GM18511 (cell line): ENCODE results near the gene TES.
"Not testable (repeated sequence)": the region's sequence is repeated elsewhere in the genome, so short reads cannot be mapped to it uniquely, and the experiment has no call there.

Experiments used
- ATAC-seq: cut with Tn5 transposase; IDR thresholded peaks from one replicate; pipeline ENCODE4 v1.9.1; 2021; ENCODE audit warnings: mild to moderate bottlenecking, moderate library complexity; ENCODE audit not compliant: unreplicated experiment

TES gene

DNA sequence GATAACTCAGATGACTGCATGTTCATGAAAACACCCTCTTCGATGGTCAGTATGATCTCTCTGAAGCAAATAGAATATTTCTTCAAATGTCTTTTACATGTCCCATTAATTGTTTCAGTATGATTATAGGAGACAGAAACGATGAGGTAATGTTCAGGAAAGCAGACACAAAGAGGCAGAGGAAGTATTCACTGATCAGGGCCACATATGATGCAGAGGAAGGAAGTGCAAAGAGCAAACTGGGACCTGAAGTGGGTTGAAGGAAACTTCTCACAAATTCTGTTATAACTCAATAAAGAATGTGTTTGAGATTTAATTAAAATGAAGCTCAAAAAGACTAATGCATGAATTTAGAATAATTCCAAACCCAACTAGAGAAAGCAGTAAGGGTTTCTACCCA, 70.5 kb downstream of the TES start:
- ATAC-seq: no peak

DNA sequence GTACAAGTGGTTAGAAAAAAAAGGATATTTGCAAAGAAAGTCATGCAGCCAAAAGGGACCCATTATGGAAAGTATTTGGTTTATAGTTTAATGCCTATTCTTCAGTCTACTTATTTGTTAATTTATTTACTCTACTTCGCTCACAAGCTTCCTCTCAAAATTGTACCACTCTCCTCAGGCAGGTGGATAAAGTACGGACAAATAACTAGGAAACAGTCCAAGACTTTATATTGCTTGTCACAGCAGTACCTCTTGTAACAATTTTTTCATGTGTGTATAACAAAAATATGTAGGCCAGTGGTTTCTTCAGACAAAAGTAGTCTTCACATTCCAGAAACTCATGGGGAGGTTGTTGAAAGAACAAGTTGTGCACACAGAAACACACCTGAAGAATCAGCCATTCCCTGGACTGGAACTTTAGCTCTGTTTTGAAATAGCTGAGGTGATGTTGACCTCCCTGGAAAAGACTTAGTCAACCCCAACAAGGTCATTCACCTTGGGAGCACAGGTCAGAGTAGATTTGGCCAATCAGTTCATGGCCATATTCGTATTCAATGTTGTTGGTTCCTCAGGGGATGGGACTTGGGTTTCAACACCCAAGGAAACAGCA, 73.4 kb downstream of the TES start:
- no peak for ATAC-seq

DNA sequence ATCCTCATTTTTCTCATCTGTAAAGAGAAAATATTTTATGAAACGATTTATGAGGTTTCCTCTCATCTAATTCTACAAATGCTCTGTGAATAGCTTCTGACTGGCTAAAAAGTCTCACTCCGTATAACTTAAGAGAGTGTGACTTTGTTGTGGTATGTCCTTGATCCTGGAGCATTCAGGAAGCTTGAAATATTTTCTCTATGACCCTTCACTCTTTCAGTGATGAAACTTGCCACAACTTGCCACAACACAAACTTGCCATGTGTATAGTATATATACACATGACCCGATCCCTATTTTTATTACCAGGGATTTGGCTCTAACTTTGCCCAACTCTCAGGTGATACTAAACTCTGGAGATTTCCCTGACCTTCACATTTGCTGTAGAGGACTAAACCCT, 74.1 kb downstream of the TES start:
- ATAC-seq: no peak

DNA sequence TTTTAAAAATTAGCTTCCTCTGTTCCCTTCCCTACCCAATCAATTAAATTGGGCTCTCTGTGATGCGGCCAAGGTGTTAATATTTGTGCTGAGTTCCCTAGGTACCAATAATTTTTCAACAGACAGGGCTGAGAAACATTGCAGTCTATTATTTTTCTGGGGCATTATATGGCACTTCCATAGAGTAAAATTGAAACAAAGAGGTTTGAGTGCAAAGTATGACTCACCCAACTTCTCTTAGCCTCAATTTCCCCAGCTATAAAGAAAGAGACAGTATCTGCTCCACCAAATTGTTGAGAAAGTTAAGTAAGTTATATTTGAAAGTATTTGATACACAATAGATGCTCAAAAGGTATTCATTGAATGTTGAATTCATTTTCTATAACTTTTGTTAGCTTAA, 74.9 kb downstream of the TES start:
- ATAC-seq: no peak

DNA sequence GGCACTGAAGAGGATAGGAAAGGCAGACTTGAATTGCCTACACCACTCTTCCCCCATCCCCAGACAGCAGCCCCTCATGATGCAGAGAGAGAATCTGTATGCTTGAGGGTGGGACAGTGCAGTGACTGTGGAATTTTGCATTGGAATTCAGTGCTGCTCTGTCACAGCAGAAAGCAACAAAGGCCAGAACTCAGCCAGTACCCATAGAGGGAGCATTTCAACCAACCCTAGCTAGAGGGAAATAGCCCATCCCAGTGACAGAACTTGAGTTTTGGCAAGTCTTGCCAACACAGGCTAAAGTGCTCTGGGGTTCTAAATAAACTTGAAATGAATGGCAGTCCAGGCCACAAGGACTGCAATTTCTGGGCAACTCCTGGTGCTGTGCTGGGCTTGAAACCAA, 80.4 kb downstream of the TES start:
- ATAC-seq: no peak

DNA sequence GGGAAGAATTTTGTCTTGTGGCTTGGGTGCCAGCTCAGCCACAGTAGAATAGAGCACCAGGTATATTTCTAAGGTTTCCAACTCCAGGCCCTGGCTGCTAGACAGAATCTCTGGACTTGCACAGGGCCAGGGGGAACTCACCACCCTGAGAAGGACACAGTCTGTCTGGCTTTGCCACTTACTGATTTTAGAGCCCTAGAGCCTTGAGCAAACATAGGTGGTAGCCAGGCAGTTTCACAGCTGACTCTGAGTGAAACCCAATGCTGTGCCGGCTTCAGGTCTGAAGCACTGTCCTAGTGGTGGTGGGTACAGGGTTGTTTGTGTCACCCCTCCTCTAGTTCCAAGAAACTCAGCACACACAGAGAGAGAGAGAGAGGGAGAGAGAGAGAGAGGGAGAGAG, 81.6 kb downstream of the TES start:
- ATAC-seq: no peak

DNA sequence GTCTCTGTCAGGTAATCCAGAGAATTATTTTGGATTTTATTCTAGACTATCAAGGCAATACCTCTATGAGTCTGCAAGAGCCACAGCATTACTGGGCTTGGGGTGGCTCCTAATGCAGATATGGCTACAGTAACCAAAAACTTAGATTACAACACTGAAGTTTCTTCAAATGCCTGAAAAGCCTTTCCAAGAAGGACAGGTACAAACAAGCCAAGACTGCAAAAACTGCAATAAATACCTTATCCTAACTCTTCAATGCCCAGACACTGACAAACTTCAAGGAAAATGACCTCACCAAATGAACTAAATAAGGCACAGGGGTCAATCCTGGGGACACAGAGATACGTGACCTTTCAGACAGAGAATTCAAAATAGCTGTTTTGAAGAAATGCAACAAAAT, 82.0 kb downstream of the TES start:
- no peak for ATAC-seq

DNA sequence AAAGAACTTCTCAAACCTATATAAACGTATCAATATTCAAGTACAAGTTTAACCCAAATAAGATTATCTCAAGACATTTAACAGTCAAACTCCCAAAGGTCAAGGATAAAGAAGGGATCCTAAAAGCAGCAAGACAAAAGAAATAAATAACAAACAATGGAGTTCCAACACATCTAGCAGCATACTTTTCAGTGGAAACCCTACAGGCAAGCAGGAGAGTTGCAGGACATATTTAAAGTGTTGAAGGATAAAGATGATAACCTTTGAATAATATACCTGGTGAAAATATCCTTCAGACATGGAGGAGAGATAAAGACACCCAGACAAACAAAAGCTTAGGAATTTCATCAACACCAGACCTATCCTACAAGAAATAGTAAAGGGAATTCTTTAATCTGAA, 82.8 kb downstream of the TES start:
- no peak for ATAC-seq

DNA sequence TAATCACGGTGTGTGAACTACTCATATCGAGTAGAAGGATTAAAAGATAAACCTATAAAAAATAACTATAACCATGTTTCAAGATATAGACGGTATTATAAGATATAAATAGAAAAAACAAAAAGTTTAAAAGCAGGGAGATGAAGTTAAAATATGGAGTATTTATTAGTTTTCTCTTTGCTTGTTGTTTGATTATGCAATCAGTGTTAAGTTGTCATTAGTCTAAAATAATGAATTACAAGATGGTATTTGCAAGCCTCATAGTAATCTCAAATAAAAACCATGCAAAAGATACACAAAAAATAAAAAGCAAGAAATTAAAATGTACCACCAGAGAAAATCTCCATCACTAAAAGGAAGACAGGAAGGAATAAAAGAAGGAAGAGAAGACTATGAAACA, 83.3 kb downstream of the TES start:
- no peak for ATAC-seq

DNA sequence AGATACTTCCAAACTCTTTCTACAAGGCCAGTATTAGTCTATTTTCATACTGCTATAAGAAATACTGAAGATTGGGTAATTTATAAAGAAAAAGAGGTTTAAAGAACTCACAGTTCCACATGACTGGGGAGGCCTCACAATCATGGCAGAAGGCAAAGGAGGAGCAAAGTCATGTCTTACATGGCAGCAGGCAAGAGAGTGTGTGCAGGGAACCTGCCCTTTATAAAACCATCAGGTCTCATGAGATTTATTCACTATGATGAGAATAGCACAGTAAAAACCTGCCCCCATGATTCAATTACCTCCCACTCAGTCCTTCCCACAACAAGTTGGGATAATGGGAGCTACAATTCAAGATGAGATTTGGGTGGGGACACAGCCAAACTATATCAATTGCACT, 85.6 kb downstream of the TES start:
- not testable (repeated sequence) for ATAC-seq

DNA sequence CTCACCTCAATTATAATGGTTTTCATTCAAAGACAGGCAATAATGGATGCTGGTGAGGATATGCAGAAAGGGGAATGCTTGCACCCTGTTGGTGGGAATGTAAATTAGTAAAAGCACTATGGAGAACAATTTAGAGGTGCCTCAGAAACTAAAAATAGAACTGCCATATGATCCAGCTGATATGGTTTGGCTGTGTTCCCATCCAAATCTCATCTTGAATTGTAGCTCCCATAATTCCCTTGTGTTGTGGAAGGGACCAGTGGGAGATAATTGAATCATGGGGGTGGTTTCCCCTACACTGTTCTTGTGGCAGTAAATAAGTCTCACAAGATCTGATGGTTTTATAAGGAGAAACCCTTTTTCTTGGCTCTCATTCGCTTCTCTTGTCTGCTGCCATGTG, 87.7 kb downstream of the TES start:
- ATAC-seq: no peak

DNA sequence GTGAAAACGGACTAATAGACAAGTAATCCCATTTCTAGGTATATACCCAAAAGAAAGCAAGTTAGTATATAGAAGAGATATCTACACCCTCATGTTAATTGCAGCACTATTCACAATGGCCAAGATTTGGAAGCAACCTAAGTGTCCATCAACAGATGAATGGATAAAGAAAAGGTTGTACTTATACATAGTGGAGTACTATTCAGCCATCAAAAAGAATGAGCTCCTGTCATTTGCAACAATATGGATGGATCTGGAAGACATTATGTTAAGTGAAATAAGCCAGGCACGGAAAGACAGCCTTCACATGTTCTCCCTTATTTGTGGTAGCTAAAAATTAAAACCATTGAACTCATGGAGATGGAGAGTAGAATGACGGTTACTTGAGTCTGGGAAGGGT, 88.2 kb downstream of the TES start:
- no peak for ATAC-seq

DNA sequence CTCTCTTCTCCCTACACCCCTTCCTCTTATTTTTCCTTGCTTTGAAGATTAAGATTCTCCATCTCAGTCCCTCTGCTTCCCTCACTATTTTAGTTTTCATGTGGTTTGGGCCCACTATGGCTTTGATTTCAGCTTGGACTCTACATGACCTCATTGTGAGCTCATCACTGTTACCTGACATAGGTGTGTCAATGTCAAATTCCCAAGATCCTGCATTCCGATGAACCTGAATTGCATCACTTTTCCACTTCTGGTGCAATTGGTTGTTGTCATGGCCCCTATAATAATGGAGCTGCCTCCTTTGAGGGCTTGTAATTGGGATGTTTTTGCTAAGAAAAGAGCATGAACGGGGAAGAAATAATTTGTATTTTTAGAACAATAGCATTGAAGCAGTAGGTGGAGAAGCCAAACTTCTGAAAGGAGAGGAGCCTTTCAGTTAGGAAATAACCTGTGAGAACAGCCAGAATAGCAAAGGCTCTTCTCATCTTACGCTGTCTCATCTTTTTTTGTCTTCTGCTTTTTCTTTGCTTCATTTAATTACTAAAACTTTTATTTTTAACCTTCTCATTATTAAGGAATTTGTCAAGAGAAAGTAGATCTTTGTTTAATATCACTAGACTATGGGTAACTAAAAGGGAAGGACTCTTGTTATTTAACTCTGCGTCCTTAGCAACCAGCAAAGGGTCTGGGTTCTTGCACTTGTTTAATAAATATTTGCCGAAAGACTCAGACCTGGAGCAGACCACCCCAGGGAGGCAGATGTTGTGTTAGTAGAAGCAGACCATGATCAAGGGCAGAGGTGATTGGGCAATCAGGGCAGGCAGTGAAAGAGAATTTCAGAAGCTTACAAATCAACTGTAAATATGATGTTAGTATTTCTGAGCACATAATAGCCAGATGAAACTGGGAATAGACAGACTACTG, 95.4 kb downstream of the TES start:
- no peak for ATAC-seq

DNA sequence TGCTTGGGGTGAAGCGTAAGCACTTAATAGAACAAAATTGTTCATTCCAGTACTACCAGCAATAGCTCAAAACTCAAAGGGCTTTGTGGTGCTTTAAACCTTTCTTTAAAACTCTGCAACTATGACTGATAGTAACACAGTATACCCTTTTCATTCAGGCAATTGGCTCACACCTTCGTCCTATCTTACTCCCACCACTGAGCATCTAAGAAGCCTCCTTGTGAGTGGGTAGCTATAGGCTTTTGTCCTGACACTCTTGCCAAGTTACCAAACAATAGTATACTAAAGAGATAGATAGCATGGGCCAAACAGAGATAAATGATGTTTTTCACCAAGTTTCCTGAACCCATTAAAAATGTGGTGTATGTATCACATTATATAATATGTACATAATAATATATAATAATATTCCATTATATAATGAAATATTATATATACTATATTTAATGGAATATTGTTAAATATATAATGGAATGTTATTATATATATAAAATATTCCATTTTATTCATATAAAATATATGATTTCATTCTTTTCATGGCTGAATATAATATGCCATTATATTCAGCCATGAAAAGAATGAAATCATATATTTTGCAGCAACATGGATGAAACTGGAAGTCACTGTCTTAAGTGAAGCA, 96.2 kb downstream of the TES start:
- no peak for ATAC-seq

DNA sequence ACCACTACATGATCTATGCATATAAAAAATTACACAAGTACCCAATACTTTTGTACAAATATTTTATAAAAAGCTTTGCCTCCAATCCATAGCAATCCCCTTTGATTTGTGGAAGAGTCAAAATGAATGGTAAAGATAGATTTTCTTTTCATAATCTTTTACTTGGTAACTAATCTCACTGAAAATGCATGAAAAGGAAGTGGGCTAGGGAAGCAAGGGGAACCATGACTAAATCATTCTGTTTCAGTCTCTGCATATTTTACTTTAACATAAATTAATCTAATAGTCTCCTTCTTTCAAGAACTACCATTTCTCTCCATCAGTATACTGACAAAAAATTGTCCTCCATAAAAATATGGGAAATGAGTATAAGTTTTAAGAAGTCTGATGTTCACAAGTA, 96.9 kb downstream of the TES start:
- ATAC-seq: peak; percentile 54
